Skeletal muscle satellite cell (primary cell): Measurements from ENCODE around the gene NEK6. TPM values are rescaled to one million over a fixed set of nuclear protein-coding genes. Genes with fewer than 3 reads are reported as not detected.

ENCODE experiments used
- H3K27me3 ChIP-seq: 2 replicates; pipeline ENCODE4 v1.7.0; 2013; ENCODE audit warnings: low read length; ENCODE audit not compliant: control insufficient read depth, insufficient read depth
- H3K36me3 ChIP-seq: 2 replicates; pipeline ENCODE4 v1.7.0; 2013; ENCODE audit warnings: mild to moderate bottlenecking, control low read depth, low read length; ENCODE audit not compliant: insufficient read depth
- H3K4me1 ChIP-seq: 2 replicates; pipeline ENCODE4 v1.7.0; 2013; ENCODE audit warnings: low read length; ENCODE audit not compliant: control insufficient read depth, insufficient read depth
- H3K4me2 ChIP-seq: 2 replicates; pipeline ENCODE4 v1.7.0; 2013; ENCODE audit warnings: mild to moderate bottlenecking, low read length
- H3K4me3 ChIP-seq: 2 replicates; pipeline ENCODE4 v1.7.0; 2013; ENCODE audit warnings: low read length
- H3K9ac ChIP-seq: 2 replicates; pipeline ENCODE4 v1.7.0; 2013; ENCODE audit warnings: mild to moderate bottlenecking, low read depth, low read length, moderate library complexity
- H3K9me3 ChIP-seq: replicated peaks from 2 replicates; pipeline ENCODE4 v1.7.0; 2013; ENCODE audit warnings: mild to moderate bottlenecking, control low read depth, low read length
- total RNA-seq: library from RNA; depleted of rRNA; stranded (reverse); fragments of >200 nt; gene quantifications from 2 replicates; pipeline ENCODE4 v1.2.3, GENCODE V29; 2012; rRNA removed

NEK6 gene
- total RNA-seq = 21.0 and 27.1 TPM in 2 replicates

- peak within 1 kb of the TSS; percentile 95 for H3K4me3 ChIP-seq
- H3K4me1 ChIP-seq = peaks cover 52% of the 10 kb centered on the region
- peak within 1 kb of the TSS; percentile 98 for H3K9ac ChIP-seq
These were observed at the start of gene NEK6 for GRCh38 chr9:124257844-124258606. Gene NEK6 (plus strand): TSS chr9:124257949. CDS start chr9:124301965, 44,016 bp downstream.

GRCh38 chr9:124208571-124208970 lies 49.2 kb upstream of the NEK6 start:
- H3K4me1 ChIP-seq = peaks cover 27% of the 10 kb centered on the region

More at GRCh38 chr9:124257844-124258606, at the start of gene NEK6:
- peak within 1 kb of the TSS; percentile 89 for H3K4me2 ChIP-seq
- H3K36me3 ChIP-seq = peaks cover 16% of the 10 kb centered on the region
- H3K9me3 ChIP-seq = no peaks in the 10 kb centered on the region
- no peaks in the 10 kb centered on the region for H3K27me3 ChIP-seq

GRCh38 chr9:124209279-124209678 lies 48.5 kb upstream of the NEK6 start:
- no peaks in the 10 kb centered on the region for H3K36me3 ChIP-seq
- peaks cover 27% of the 10 kb centered on the region for H3K4me1 ChIP-seq
- no peak overlapping the region for H3K4me2 ChIP-seq

More at GRCh38 chr9:124208571-124208970, 49.2 kb upstream of the NEK6 start:
- H3K9ac ChIP-seq = no peak overlapping the region
- H3K4me3 ChIP-seq = no peak overlapping the region
- no peaks in the 10 kb centered on the region for H3K36me3 ChIP-seq
- H3K9me3 ChIP-seq = no peaks in the 10 kb centered on the region
- no peak overlapping the region for H3K4me2 ChIP-seq
- H3K27me3 ChIP-seq = peaks cover 29% of the 10 kb centered on the region

GRCh38 chr9:124209774-124210173 lies 48.0 kb upstream of the NEK6 start:
- Histone ChIP-seq H3K4me3 (no peak overlapping the region), H3K36me3 (no peaks in the 10 kb centered on the region), H3K4me1 (peaks cover 27% of the 10 kb centered on the region), H3K27me3 (peaks cover 25% of the 10 kb centered on the region), H3K9ac (no peak overlapping the region), H3K4me2 (no peak overlapping the region), H3K9me3 (no peaks in the 10 kb centered on the region)

More at GRCh38 chr9:124209279-124209678, 48.5 kb upstream of the NEK6 start:
- peaks cover 25% of the 10 kb centered on the region for H3K27me3 ChIP-seq
- no peak overlapping the region for H3K4me3 ChIP-seq
- no peak overlapping the region for H3K9ac ChIP-seq
- no peaks in the 10 kb centered on the region for H3K9me3 ChIP-seq

GRCh38 chr9:124210697-124211096 lies 47.1 kb upstream of the NEK6 start:
- Histone ChIP-seq H3K9me3 (no peaks in the 10 kb centered on the region), H3K4me2 (no peak overlapping the region), H3K4me3 (no peak overlapping the region), H3K4me1 (peaks cover 27% of the 10 kb centered on the region), H3K9ac (no peak overlapping the region), H3K36me3 (no peaks in the 10 kb centered on the region), H3K27me3 (peaks cover 18% of the 10 kb centered on the region)

GRCh38 chr9:124212381-124213050 lies 45.2 kb upstream of the NEK6 start:
- Histone ChIP-seq H3K4me1 (peaks cover 27% of the 10 kb centered on the region), H3K4me3 (peak overlapping the region; percentile 34), H3K27me3 (peaks cover under 1% of the 10 kb centered on the region), H3K9me3 (no peaks in the 10 kb centered on the region), H3K36me3 (no peaks in the 10 kb centered on the region), H3K4me2 (peak overlapping the region; percentile 53), H3K9ac (peak overlapping the region; percentile 13)

- Histone ChIP-seq H3K9ac (no peak overlapping the region), H3K36me3 (no peaks in the 10 kb centered on the region), H3K27me3 (no peaks in the 10 kb centered on the region), H3K4me1 (peaks cover 27% of the 10 kb centered on the region), H3K9me3 (no peaks in the 10 kb centered on the region), H3K4me3 (no peak overlapping the region), H3K4me2 (no peak overlapping the region)
These were observed 44.4 kb upstream of the NEK6 start for GRCh38 chr9:124213396-124213795.

- Histone ChIP-seq H3K9ac (no peak overlapping the region), H3K4me3 (no peak overlapping the region), H3K4me1 (peaks cover 35% of the 10 kb centered on the region), H3K4me2 (no peak overlapping the region), H3K27me3 (no peaks in the 10 kb centered on the region), H3K36me3 (no peaks in the 10 kb centered on the region), H3K9me3 (no peaks in the 10 kb centered on the region)
These were observed 43.6 kb upstream of the NEK6 start for GRCh38 chr9:124214116-124214515.

- Histone ChIP-seq H3K36me3 (no peaks in the 10 kb centered on the region), H3K4me1 (peaks cover 35% of the 10 kb centered on the region), H3K9me3 (no peaks in the 10 kb centered on the region), H3K9ac (no peak overlapping the region), H3K4me3 (no peak overlapping the region), H3K27me3 (no peaks in the 10 kb centered on the region), H3K4me2 (no peak overlapping the region)
These were observed 43.0 kb upstream of the NEK6 start for GRCh38 chr9:124214596-124215367.

- no peak overlapping the region for H3K4me3 ChIP-seq
These were observed 42.3 kb upstream of the NEK6 start for GRCh38 chr9:124215368-124215910.

GRCh38 chr9:124215956-124216355 lies 41.8 kb upstream of the NEK6 start:
- peaks cover 35% of the 10 kb centered on the region for H3K4me1 ChIP-seq
- no peak overlapping the region for H3K4me2 ChIP-seq
- no peaks in the 10 kb centered on the region for H3K36me3 ChIP-seq
- no peaks in the 10 kb centered on the region for H3K27me3 ChIP-seq
- H3K9ac ChIP-seq = no peak overlapping the region
- H3K9me3 ChIP-seq = no peaks in the 10 kb centered on the region
- H3K4me3 ChIP-seq = no peak overlapping the region

More at GRCh38 chr9:124215368-124215910, 42.3 kb upstream of the NEK6 start:
- no peak overlapping the region for H3K9ac ChIP-seq
- peaks cover 35% of the 10 kb centered on the region for H3K4me1 ChIP-seq
- no peaks in the 10 kb centered on the region for H3K9me3 ChIP-seq
- H3K4me2 ChIP-seq = no peak overlapping the region
- no peaks in the 10 kb centered on the region for H3K36me3 ChIP-seq
- H3K27me3 ChIP-seq = no peaks in the 10 kb centered on the region
